Measurements from ENCODE around the gene HEATR5A. TPM values are rescaled to one million over a fixed set of nuclear protein-coding genes. Genes with fewer than 3 reads are reported as not detected.

Gene HEATR5A
- total RNA-seq, 1 donor from 2014 or later: 25.3 TPM

GRCh38 chr14:31307618-31308017, 112.7 kb downstream of the HEATR5A start:
- no peaks in the 10 kb centered on the region for H3K9me3 Mint-ChIP-seq (ENCODE audit: unreplicated experiment)
- H3K36me3 Mint-ChIP-seq (ENCODE audit: low read depth, unreplicated experiment): peaks cover 12% of the 10 kb centered on the region
- DNase-seq (ENCODE audit: low spot score): no peak
- H3K4me1 Mint-ChIP-seq (ENCODE audit: unreplicated experiment): no peaks in the 10 kb centered on the region
- no peak overlapping the region for H3K27ac Mint-ChIP-seq (ENCODE audit: unreplicated experiment)
- no peak for TF ChIP-seq CTCF (IDR thresholded peaks at IDR 0.05; ENCODE audit: unreplicated experiment)
- H3K4me3 Mint-ChIP-seq (ENCODE audit: unreplicated experiment): no peak overlapping the region
- no peaks in the 10 kb centered on the region for H3K27me3 Mint-ChIP-seq (ENCODE audit: unreplicated experiment)

DNA sequence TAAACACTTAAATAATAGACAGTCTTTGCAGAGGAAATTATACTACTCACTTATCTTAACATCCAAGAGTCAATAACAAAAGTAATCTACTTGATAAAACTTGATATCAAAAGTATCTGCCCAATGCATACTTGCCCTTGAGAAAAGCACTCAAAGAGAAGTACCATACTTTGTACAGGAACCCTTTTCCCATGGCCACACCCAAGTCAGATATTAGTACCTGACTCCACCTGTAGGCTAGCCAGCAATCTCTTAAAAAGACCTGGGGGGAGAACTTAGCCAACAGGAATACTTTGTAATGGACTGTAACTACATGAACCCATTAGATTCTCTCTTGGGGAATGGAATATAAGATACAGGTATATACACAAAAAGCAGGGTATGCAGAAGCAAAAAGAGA, 113.2 kb downstream of the HEATR5A start:
- Mint-ChIP-seq H3K4me1 (ENCODE audit: unreplicated experiment) (no peaks in the 10 kb centered on the region), H3K27me3 (ENCODE audit: unreplicated experiment) (peaks cover 2% of the 10 kb centered on the region), H3K36me3 (ENCODE audit: low read depth, unreplicated experiment) (peaks cover 10% of the 10 kb centered on the region), H3K27ac (ENCODE audit: unreplicated experiment) (no peak overlapping the region), H3K4me3 (ENCODE audit: unreplicated experiment) (no peak overlapping the region), H3K9me3 (ENCODE audit: unreplicated experiment) (no peaks in the 10 kb centered on the region)
- no peak for TF ChIP-seq CTCF (IDR thresholded peaks at IDR 0.05; ENCODE audit: unreplicated experiment)
- no peak for DNase-seq (ENCODE audit: low spot score)

DNA sequence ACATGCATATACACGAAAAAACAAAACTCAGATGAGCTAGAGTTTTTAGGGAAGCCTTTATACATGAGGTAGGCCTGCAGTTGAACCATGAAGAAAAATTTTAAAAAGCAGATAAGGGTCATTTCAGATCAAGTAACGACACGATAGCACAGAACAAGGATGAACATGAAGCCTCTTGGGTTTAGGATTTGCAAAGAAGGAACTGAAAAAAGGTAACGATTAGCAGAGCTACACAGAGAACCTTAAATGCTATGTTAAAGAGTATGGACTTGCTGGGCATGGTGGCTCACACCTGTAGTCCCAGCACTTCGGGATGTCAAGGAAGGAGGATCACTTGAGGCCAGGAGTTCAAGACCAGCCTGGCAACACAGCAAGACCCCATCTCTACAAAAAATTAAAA, 116.7 kb downstream of the HEATR5A start:
- Mint-ChIP-seq H3K27ac (ENCODE audit: unreplicated experiment) (no peak overlapping the region), H3K27me3 (ENCODE audit: unreplicated experiment) (peaks cover 3% of the 10 kb centered on the region), H3K9me3 (ENCODE audit: unreplicated experiment) (no peaks in the 10 kb centered on the region), H3K4me3 (ENCODE audit: unreplicated experiment) (no peak overlapping the region), H3K4me1 (ENCODE audit: unreplicated experiment) (no peaks in the 10 kb centered on the region), H3K36me3 (ENCODE audit: low read depth, unreplicated experiment) (peaks cover 13% of the 10 kb centered on the region)
- DNase-seq (ENCODE audit: low spot score): no peak
- TF ChIP-seq CTCF (IDR thresholded peaks at IDR 0.05; ENCODE audit: unreplicated experiment): no peak

DNA sequence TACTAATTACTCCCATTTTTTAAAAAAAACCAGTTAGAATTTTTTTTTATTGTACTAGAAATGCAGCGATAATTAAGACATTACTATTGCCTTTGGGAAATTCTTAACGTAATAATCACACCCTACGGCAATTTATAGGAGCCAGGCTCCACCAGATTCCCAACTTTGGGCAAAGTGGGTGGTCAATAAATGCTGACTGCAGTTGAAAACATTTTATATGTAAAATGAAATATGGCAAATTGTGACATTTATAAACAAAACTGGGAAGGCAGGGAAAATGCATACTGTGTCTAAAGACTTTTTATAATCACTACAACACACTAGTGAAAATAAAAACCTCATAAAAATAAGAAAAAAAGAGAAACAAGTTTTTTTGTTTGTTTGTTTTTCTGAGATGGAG, 119.5 kb downstream of the HEATR5A start:
- H3K27me3 Mint-ChIP-seq (ENCODE audit: unreplicated experiment): peaks cover 3% of the 10 kb centered on the region
- DNase-seq (ENCODE audit: low spot score): no peak
- H3K27ac Mint-ChIP-seq (ENCODE audit: unreplicated experiment): no peak overlapping the region
- no peaks in the 10 kb centered on the region for H3K4me1 Mint-ChIP-seq (ENCODE audit: unreplicated experiment)
- no peak overlapping the region for H3K4me3 Mint-ChIP-seq (ENCODE audit: unreplicated experiment)
- H3K36me3 Mint-ChIP-seq (ENCODE audit: low read depth, unreplicated experiment): peaks cover 13% of the 10 kb centered on the region
- TF ChIP-seq CTCF (IDR thresholded peaks at IDR 0.05; ENCODE audit: unreplicated experiment): no peak
- H3K9me3 Mint-ChIP-seq (ENCODE audit: unreplicated experiment): no peaks in the 10 kb centered on the region

GRCh38 chr14:31300296-31300695, 120.1 kb downstream of the HEATR5A start:
- no peaks in the 10 kb centered on the region for H3K4me1 Mint-ChIP-seq (ENCODE audit: unreplicated experiment)
- no peak for TF ChIP-seq CTCF (IDR thresholded peaks at IDR 0.05; ENCODE audit: unreplicated experiment)
- H3K9me3 Mint-ChIP-seq (ENCODE audit: unreplicated experiment): no peaks in the 10 kb centered on the region
- no peak for DNase-seq (ENCODE audit: low spot score)
- peaks cover 3% of the 10 kb centered on the region for H3K27me3 Mint-ChIP-seq (ENCODE audit: unreplicated experiment)
- H3K4me3 Mint-ChIP-seq (ENCODE audit: unreplicated experiment): no peak overlapping the region
- no peak overlapping the region for H3K27ac Mint-ChIP-seq (ENCODE audit: unreplicated experiment)
- H3K36me3 Mint-ChIP-seq (ENCODE audit: low read depth, unreplicated experiment): peaks cover 13% of the 10 kb centered on the region
